GM20000 (cell line): ENCODE results near the gene FLRT1.

ENCODE experiments used
- DNase-seq: peaks from one replicate; pipeline ENCODE4 v3.0.0; 2012; ENCODE audit warnings: low spot score
- TF ChIP-seq, protein P1 (sequence below): IDR thresholded peaks from 2 replicates; pipeline ENCODE4 v1.5.1; 2012; ENCODE audit warnings: mild to moderate bottlenecking, control low read depth; ENCODE audit errors: extremely low read depth, missing control alignments

Gene FLRT1

DNA sequence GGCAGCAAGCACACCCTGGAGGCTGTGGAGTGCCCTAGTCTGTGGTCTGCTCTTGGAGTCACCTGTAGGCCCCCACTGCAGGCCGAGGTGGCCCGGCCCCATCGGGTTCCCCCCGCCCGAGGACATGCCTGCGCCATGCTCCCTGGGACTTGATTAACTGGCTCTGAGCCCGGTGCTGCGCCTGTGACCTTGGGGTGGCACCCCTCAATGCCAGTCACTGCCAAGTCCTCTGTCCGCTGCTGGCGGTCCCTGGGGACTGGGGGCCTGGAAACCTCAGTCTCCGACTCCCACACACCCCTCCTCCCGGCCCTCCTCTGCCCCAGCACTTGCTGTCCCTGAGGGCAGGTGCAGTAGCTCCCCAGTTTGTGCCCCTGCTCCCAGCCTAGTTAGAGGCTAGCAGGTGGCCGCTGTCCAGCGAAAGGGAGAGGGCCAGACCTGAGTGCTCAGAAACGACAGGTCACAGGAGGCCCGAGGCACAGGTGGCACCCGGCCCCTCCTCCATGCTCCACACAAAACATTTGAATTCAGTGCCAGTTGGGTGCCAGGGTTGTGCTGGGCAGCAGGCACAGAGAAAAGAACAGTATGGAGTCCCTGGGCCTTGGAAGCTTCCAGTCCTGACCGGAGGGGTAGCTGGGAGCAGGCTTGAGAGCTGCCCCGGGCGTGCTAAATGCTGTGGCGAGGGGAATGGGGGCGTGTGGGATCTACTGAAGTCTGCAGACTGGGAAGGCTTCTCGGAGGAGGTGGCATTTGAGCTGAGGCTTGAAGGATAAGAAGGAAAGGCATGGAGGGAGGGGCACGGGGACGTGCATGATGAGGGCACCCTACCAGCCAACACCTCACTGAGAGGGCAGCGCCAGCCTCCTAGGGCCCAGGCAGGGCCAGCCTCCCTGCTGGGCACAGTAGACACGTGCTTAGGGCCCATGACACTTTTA, 16.4 kb upstream of the FLRT1 start:
- no peak for DNase-seq
- TF ChIP-seq, protein P1, sequence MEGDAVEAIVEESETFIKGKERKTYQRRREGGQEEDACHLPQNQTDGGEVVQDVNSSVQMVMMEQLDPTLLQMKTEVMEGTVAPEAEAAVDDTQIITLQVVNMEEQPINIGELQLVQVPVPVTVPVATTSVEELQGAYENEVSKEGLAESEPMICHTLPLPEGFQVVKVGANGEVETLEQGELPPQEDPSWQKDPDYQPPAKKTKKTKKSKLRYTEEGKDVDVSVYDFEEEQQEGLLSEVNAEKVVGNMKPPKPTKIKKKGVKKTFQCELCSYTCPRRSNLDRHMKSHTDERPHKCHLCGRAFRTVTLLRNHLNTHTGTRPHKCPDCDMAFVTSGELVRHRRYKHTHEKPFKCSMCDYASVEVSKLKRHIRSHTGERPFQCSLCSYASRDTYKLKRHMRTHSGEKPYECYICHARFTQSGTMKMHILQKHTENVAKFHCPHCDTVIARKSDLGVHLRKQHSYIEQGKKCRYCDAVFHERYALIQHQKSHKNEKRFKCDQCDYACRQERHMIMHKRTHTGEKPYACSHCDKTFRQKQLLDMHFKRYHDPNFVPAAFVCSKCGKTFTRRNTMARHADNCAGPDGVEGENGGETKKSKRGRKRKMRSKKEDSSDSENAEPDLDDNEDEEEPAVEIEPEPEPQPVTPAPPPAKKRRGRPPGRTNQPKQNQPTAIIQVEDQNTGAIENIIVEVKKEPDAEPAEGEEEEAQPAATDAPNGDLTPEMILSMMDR: no peak

DNA sequence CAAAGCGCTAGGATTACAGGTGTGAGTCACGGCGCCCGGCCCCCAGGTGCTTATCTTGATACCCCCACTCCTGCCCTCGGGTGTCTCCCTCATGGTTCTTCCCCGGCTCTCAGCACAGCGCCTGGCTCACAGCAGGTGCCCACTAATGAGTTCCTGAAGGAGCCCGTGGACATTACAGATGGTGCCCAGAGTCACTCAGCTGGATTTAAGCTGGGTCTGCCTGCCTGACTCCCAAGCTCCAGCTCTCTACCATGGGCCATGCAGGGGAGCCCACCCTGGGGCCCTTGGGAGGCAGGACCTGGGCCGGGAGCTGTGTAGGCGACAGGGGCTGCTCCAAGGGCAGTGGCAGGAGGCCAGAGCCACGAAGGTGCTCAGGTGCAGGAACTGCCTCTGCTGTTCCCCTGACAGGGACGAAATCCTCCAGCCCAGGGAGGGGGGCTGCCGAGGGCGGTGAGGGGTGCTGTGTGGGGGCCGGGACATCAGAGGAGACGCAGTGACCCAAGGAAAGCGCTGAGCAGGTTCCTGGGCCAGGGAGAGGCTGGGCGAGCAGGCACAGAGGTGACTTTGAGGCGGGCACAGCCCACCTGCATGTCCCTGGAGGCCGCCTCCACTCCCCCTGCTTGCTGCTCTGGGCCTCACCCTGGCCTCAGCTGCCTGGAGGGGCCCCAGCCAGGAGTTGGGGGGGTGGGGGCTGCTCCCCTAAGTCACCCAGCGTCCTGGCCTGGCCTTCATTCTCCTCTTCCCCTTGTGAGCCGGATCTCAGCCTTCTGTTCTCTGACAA, 14.6 kb upstream of the FLRT1 start:
- no peak for DNase-seq
- TF ChIP-seq, protein P1: no peak

- TF ChIP-seq, protein P1: no peak
- no peak for DNase-seq
These were observed 14.0 kb upstream of the FLRT1 start for GRCh38 chr11:64021757-64022093.

- DNase-seq: no peak
- TF ChIP-seq, protein P1: no peak
These were observed 13.5 kb upstream of the FLRT1 start for GRCh38 chr11:64022125-64022784.

- DNase-seq: no peak
- TF ChIP-seq, protein P1: no peak
These were observed 11.7 kb upstream of the FLRT1 start for GRCh38 chr11:64023712-64024710.

- no peak for DNase-seq
- TF ChIP-seq, protein P1: no peak
These were observed 10.5 kb upstream of the FLRT1 start for GRCh38 chr11:64025205-64025604.
